Panc1 (cell line): ENCODE results near the gene EPHA6. TPM values are rescaled to one million over a fixed set of nuclear protein-coding genes. Genes with fewer than 3 reads are reported as not detected.

ENCODE experiments used
- ATAC-seq: fragments of 200-7000 bp; cut with Tn5 transposase; 2 replicates; pipeline ENCODE4 v1.9.1; 2020; ENCODE audit warnings: mild to moderate bottlenecking, moderate library complexity
- BruUV-seq: library from RNA; stranded (reverse); fragments of 400-500 nt; replicated peaks from 2 replicates; lab custom pipeline; 2021; lab: Mats Ljungman, UMichigan
- CTCF ChIA-PET: fragments of 300-600 bp; sonication (Branson Sonifier 250); formaldehyde crosslinking; loops from one replicate; lab custom pipeline; 2022; ENCODE audit warnings: antibody characterized with exemption; lab: Charles Lee
- POLR2A ChIA-PET: fragments of 300-600 bp; sonication (Branson Sonifier 250); formaldehyde crosslinking; loops from one replicate; lab custom pipeline; 2022; ENCODE audit warnings: antibody characterized with exemption; lab: Charles Lee
- DNase-seq: peaks from one replicate; pipeline ENCODE4 v3.0.0-alpha.2; 2010; ENCODE audit warnings: low read depth, low spot score
- H3K27ac ChIP-seq: 2 replicates; pipeline ENCODE4 v1.5.1; 2011; ENCODE audit warnings: mild to moderate bottlenecking, low read length, inconsistent platforms
- H3K27me3 ChIP-seq: fragments of 200-500 bp; sonication (Bioruptor generic); 2 replicates; pipeline ENCODE4 v1.6.0; 2014; ENCODE audit warnings: low read length, inconsistent platforms; ENCODE audit not compliant: control insufficient read depth, insufficient read depth
- H3K36me3 ChIP-seq: fragments of 200-500 bp; sonication (Bioruptor generic); 2 replicates; pipeline ENCODE4 v1.5.1; 2014; ENCODE audit warnings: inconsistent platforms, mild to moderate bottlenecking, low read length, moderate library complexity; ENCODE audit not compliant: control insufficient read depth, insufficient read depth
- H3K4me1 ChIP-seq: 2 replicates; pipeline ENCODE4 v1.5.1; 2011; ENCODE audit warnings: inconsistent platforms, mild to moderate bottlenecking, low read length, moderate library complexity; ENCODE audit not compliant: control insufficient read depth, insufficient read depth
- H3K4me3 ChIP-seq, 2 experiments: 2 replicates each; pipeline ENCODE4 v1.5.1; 2011 to 2012; ENCODE audit warnings: low read depth in 2 of 2, low read length in 2 of 2, mild to moderate bottlenecking in 2 of 2, inconsistent platforms in 1 of 2, moderate library complexity in 1 of 2
- H3K9me3 ChIP-seq: fragments of 200-500 bp; sonication (Bioruptor generic); 2 replicates; pipeline ENCODE4 v1.5.1; 2014; ENCODE audit warnings: low read depth, mild to moderate bottlenecking, inconsistent platforms, low read length, moderate library complexity; ENCODE audit not compliant: control insufficient read depth, insufficient read depth
- POLR2AphosphoS5 ChIP-seq: IDR thresholded peaks from 2 replicates; pipeline ENCODE4 v1.6.1; 2012; ENCODE audit warnings: mild to moderate bottlenecking, low read depth, low read length, moderate library complexity
- SIN3A ChIP-seq: IDR thresholded peaks from 2 replicates; pipeline ENCODE4 v1.6.1; 2012; ENCODE audit warnings: low read depth, mild to moderate bottlenecking, low read length, moderate library complexity, borderline replicate concordance; ENCODE audit not compliant: insufficient read depth
- TCF7L2 ChIP-seq: IDR thresholded peaks from 2 replicates; pipeline ENCODE4 v1.6.1; 2011; ENCODE audit warnings: mild to moderate bottlenecking, low read depth, low read length, inconsistent platforms
- in situ Hi-C: cut with HindIII; loops from 2 replicates; pipeline ENCODE4 v1.10.0; 2016; ENCODE audit warnings: low sequenced_read_pairs, low pct_unique_long_range_greater_than_20kb
- intact Hi-C: fragments of 100-400 bp; cut with micrococcal nuclease; formaldehyde crosslinking; loops from one replicate; pipeline ENCODE4 v1.10.0; 2022; ENCODE audit not compliant: unreplicated experiment
- total RNA-seq: library from RNA; stranded (reverse); gene quantifications from one replicate; pipeline ENCODE4 v1.2.1, GENCODE V29; 2021; ENCODE audit not compliant: unreplicated experiment
- TF ChIP-seq, protein P1 (sequence below), 2 experiments: IDR thresholded peaks; 2 replicates each; pipeline ENCODE4 v1.6.1; 2011 to 2012; ENCODE audit warnings: low read depth in 2 of 2, control low read depth in 1 of 2, low read length in 1 of 2, mild to moderate bottlenecking in 1 of 2, moderate library complexity in 1 of 2; ENCODE audit not compliant: insufficient read depth in 1 of 2
- TF ChIP-seq, protein P2 (sequence below): fragments of 450-650 bp; IDR thresholded peaks from 2 replicates; pipeline ENCODE4 v1.5.1; 2017; ENCODE audit warnings: mild to moderate bottlenecking

Gene EPHA6
- total RNA-seq, 1 experiment from 2014 or later = 0.57 TPM

DNA sequence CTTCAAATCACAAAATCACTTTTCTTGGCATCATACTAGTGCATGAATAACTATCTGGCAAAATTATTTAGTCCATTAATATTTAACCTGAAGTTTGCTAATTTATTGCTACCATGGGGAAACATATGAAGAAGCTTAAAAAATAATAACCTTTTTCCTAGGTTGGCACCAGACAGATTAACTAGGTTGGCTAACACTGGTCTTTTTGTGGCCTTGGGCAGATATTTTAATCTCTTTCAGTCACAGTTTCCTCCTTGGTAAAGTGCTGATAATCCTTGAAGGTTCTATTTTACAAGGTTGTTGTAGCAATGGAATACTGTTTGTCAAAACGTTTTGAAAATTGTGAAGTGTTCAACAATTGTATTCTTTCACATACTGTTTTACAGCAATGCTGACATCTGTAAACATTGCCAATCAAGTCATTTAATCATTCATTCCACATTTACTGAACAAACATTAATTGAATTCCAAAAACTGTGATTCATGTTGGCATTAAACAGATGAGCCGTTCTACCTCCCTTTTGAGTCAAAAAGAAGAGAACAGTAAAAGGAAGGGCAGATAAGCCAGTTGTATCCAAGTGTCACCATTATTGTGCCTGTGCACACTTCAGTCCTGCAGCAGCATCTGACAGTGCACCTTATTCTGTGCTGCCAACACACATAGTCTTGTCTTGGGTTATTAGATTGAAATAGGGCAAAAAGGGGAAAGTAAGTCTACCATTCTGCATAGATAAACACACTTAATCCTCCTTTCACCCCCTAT lies 21.9 kb downstream of the EPHA6 start:
- Histone ChIP-seq H3K36me3 (no peaks in the 10 kb centered on the region), H3K9me3 (no peaks in the 10 kb centered on the region), H3K27me3 (no peaks in the 10 kb centered on the region), H3K4me1 (no peaks in the 10 kb centered on the region), H3K4me3 (no peak overlapping the region), H3K27ac (no peak overlapping the region)
- in situ Hi-C loops (no loop called here), intact Hi-C loops (no loop called here)
- no peak for ATAC-seq
- no peak for DNase-seq
- TF ChIP-seq, protein P1, sequence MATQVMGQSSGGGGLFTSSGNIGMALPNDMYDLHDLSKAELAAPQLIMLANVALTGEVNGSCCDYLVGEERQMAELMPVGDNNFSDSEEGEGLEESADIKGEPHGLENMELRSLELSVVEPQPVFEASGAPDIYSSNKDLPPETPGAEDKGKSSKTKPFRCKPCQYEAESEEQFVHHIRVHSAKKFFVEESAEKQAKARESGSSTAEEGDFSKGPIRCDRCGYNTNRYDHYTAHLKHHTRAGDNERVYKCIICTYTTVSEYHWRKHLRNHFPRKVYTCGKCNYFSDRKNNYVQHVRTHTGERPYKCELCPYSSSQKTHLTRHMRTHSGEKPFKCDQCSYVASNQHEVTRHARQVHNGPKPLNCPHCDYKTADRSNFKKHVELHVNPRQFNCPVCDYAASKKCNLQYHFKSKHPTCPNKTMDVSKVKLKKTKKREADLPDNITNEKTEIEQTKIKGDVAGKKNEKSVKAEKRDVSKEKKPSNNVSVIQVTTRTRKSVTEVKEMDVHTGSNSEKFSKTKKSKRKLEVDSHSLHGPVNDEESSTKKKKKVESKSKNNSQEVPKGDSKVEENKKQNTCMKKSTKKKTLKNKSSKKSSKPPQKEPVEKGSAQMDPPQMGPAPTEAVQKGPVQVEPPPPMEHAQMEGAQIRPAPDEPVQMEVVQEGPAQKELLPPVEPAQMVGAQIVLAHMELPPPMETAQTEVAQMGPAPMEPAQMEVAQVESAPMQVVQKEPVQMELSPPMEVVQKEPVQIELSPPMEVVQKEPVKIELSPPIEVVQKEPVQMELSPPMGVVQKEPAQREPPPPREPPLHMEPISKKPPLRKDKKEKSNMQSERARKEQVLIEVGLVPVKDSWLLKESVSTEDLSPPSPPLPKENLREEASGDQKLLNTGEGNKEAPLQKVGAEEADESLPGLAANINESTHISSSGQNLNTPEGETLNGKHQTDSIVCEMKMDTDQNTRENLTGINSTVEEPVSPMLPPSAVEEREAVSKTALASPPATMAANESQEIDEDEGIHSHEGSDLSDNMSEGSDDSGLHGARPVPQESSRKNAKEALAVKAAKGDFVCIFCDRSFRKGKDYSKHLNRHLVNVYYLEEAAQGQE (IDR thresholded peaks at IDR 0.05; ENCODE audit: insufficient read depth in 1 of 2, low read depth in 2 of 2, low read length in 1 of 2) = no peak
- TF ChIP-seq POLR2AphosphoS5 (no peak), TCF7L2 (no peak), SIN3A (no peak)
- TF ChIP-seq, protein P2, sequence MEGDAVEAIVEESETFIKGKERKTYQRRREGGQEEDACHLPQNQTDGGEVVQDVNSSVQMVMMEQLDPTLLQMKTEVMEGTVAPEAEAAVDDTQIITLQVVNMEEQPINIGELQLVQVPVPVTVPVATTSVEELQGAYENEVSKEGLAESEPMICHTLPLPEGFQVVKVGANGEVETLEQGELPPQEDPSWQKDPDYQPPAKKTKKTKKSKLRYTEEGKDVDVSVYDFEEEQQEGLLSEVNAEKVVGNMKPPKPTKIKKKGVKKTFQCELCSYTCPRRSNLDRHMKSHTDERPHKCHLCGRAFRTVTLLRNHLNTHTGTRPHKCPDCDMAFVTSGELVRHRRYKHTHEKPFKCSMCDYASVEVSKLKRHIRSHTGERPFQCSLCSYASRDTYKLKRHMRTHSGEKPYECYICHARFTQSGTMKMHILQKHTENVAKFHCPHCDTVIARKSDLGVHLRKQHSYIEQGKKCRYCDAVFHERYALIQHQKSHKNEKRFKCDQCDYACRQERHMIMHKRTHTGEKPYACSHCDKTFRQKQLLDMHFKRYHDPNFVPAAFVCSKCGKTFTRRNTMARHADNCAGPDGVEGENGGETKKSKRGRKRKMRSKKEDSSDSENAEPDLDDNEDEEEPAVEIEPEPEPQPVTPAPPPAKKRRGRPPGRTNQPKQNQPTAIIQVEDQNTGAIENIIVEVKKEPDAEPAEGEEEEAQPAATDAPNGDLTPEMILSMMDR = no peak
- POLR2A ChIA-PET = no interaction called here
- no TSS peak for BruUV-seq
- CTCF ChIA-PET = no interaction called here

DNA sequence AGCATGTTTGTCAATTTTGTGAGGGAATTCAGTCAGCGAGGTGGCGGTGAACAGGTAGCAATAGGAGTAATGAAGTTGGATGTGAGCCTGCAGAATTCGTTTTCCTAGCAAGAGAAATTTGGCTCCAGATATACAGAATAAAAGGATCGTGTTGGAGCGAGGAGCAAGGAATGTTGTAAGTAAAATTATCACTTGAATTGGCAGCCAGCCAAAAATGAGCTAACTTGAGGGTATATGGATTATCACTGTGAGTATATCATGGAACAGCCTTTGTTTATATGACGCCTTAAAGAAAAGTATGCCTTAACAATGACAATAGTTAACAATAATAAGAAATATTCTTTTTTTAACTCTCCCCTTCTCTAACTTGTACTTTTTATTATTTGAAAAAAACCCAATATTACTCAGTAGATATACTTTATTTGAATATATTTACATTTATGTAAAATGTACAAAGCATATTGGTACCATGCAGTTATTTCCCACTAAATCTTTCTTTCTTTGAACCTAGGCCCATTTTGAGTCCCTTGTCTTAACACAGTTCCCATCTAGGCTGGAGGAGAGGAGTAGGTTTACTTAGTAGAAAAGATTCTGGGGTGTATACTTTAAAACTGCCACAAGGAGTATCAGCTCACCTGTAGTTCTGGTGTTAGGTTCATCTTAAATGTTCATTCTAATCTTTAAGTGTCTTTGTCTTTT lies 29.3 kb downstream of the EPHA6 start:
- POLR2A ChIA-PET = no interaction called here
- no peak for ATAC-seq
- in situ Hi-C loops = no loop called here

More for the DNA sequence above, 29.3 kb downstream of the EPHA6 start:
- TF ChIP-seq, protein P1 (IDR thresholded peaks at IDR 0.05; ENCODE audit: insufficient read depth in 1 of 2, low read depth in 2 of 2, low read length in 1 of 2) = no peak
- TF ChIP-seq TCF7L2 (no peak), SIN3A (no peak)
- TF ChIP-seq, protein P2 = no peak
- DNase-seq = no peak
- Histone ChIP-seq H3K4me1 (no peaks in the 10 kb centered on the region; the same call in 1 of the 2 replicates), H3K9me3 (no peaks in the 10 kb centered on the region), H3K27me3 (no peaks in the 10 kb centered on the region), H3K36me3 (no peaks in the 10 kb centered on the region), H3K27ac (no peak overlapping the region), H3K4me3 (no peak overlapping the region)
- intact Hi-C loops = no loop called here
- CTCF ChIA-PET = no interaction called here
- no TSS peak for BruUV-seq
